PFSK-1 (cell line): ENCODE data around the gene GSG1L.

Experiments used
- POLR2AphosphoS5 ChIP-seq: IDR thresholded peaks from 2 replicates; pipeline ENCODE4 v1.6.1; 2012; ENCODE audit warnings: low read depth, mild to moderate bottlenecking, control low read depth, low read length, moderate library complexity
- TAF1 ChIP-seq: IDR thresholded peaks from 2 replicates; pipeline ENCODE4 v1.6.1; 2012; ENCODE audit warnings: low read length, control low read depth, borderline replicate concordance; ENCODE audit not compliant: insufficient read depth

- TF ChIP-seq POLR2AphosphoS5: no peak
- TF ChIP-seq TAF1: no peak
Observed at GRCh38 chr16:28011971-28012445, 51.5 kb downstream of the GSG1L start.
